ENCODE data around the gene IQGAP2. TPM values are rescaled to one million over a fixed set of nuclear protein-coding genes. Genes with fewer than 3 reads are reported as not detected.
A peak's percentile ranks its signal among the peaks of the same experiment; 100 is the strongest.

Gene IQGAP2
- total RNA-seq, 2 experiments from 2014 or later = 62.7 to 74.9 TPM

DNA sequence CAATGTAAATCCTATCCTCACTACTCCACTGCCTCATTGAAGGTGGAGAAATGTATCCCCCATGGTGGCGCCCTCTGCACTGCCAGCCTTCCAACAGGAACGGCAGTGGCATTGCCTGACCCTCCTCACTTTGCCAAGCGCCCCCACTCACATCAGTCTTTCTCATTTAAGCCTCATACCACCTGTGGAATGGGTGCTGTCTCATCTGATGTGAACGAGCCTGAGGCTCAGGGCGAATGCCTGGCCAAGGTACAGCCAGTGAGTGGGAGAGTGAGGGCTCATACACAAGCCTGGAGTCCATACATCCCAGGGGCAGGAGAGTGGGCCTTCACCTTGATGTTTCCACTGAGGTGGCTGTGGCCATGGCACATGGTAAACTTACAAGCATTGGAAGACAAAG lies 209.9 kb downstream of the IQGAP2 start:
- Mint-ChIP-seq H3K36me3 (peaks cover 32% of the 10 kb centered on the region), H3K27ac (no peak overlapping the region), H3K27me3 (no peaks in the 10 kb centered on the region), H3K4me3 (no peak overlapping the region), H3K9me3 (no peaks in the 10 kb centered on the region), H3K4me1 (no peaks in the 10 kb centered on the region)
- ATAC-seq (ENCODE audit: low read depth) = no peak
- DNase-seq = no peak
- POLR2A ChIA-PET = no interaction called here

DNA sequence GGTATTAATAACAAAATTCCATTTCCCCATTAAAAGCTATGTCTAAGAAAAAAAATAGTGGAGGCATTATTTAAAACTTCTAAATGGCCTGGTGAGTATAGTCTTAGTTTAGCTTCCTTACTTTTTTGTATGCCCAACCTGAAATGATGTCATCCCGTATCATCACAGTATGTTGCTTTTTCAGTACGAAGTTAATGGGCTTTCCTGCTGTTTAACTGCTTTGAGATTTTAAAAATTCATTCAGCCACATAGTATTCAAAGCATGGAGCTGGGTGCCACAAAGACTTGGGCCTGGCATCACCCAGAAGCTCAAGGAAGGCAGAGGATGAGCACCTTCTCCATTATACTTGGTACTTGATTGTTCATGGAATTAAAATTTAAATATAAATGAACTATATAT lies 212.7 kb downstream of the IQGAP2 start:
- DNase-seq (no peak), ATAC-seq (ENCODE audit: low read depth) (no peak)
- POLR2A ChIA-PET = interaction anchor here (1.2 kb wide), 1 partner anchor 23 kb away, joined by 3 read pairs; no protein-coding TSS in a partner anchor
- Mint-ChIP-seq H3K4me3 (no peak overlapping the region), H3K4me1 (peaks cover 2% of the 10 kb centered on the region), H3K27me3 (no peaks in the 10 kb centered on the region), H3K9me3 (no peaks in the 10 kb centered on the region), H3K27ac (no peak overlapping the region), H3K36me3 (peaks cover 42% of the 10 kb centered on the region)

DNA sequence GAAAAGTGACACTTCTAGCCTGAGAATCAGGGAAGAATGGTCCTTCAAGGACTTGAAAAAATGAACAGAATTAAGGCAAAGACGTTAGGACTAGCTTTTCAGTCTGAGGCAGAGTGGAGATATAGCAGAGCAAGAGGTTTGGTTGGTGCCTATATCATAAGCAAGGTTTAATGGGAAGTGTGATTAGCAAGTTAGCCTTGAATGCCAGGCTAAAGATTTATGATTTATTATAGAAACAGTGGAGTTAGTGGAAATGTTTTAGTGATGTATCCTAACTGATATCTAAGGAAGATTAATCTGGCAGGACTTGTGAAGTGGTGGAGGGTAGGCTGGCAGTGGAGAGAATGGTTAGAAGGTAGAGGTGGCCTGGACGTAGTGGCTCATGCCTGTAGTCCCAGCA lies 213.1 kb downstream of the IQGAP2 start:
- Mint-ChIP-seq H3K4me3 (no peak overlapping the region), H3K27ac (no peak overlapping the region), H3K36me3 (peaks cover 41% of the 10 kb centered on the region), H3K27me3 (no peaks in the 10 kb centered on the region), H3K9me3 (no peaks in the 10 kb centered on the region), H3K4me1 (peaks cover 2% of the 10 kb centered on the region)
- DNase-seq (no peak), ATAC-seq (ENCODE audit: low read depth) (no peak)
- POLR2A ChIA-PET = no interaction called here

GRCh38 chr5:76617229-76617628 lies 214.1 kb downstream of the IQGAP2 start:
- Mint-ChIP-seq H3K4me1 (peaks cover 2% of the 10 kb centered on the region), H3K36me3 (peaks cover 39% of the 10 kb centered on the region), H3K27ac (no peak overlapping the region), H3K9me3 (no peaks in the 10 kb centered on the region), H3K4me3 (no peak overlapping the region), H3K27me3 (no peaks in the 10 kb centered on the region)
- ATAC-seq (ENCODE audit: low read depth) (no peak), DNase-seq (no peak)
- POLR2A ChIA-PET = no interaction called here

DNA sequence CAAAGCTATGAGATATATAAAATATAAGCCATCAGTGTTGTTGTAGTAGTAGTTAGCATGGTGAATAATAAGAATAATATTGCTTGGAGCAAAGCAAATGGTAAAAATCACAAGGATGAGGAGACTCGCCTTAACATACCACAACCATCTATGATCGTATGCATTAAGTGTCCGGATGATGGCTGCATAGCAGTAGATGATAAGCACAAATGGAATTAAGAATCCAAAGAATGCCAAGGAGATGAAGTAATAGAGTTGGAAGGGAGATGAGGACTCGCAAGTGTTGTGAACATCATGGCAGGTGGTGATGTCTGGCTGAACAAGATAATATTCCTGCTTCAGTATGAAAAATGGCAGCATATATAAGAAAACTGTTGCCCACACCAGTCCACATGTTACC lies 214.6 kb downstream of the IQGAP2 start:
- Mint-ChIP-seq H3K27me3 (no peaks in the 10 kb centered on the region), H3K27ac (no peak overlapping the region), H3K4me1 (peaks cover 2% of the 10 kb centered on the region), H3K9me3 (no peaks in the 10 kb centered on the region), H3K4me3 (no peak overlapping the region), H3K36me3 (peaks cover 38% of the 10 kb centered on the region)
- POLR2A ChIA-PET = no interaction called here
- ATAC-seq (ENCODE audit: low read depth) = no peak
- DNase-seq = no peak

DNA sequence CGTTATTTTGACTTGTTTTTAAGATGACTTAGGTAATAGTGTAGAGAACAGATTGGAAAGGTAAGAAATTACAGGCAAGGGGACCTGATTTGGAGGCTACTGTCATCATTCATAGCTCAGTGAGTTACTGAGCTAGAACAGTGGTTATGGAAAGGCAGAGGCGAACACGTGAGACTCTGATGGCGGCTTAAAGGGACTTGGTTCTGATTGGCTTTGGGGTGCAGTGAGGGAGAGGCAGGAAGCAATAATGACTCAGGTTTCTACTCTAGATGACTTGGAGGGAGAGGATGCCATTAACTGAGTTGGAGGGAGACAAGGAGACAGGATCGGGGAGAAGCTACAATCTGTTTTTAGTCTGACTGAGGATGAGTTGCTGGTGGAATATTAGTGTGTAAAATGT lies 217.1 kb downstream of the IQGAP2 start:
- Mint-ChIP-seq H3K4me1 (peaks cover 4% of the 10 kb centered on the region), H3K27me3 (no peaks in the 10 kb centered on the region), H3K27ac (no peak overlapping the region), H3K4me3 (no peak overlapping the region), H3K9me3 (no peaks in the 10 kb centered on the region), H3K36me3 (peaks cover 33% of the 10 kb centered on the region)
- DNase-seq (no peak), ATAC-seq (ENCODE audit: low read depth) (no peak)
- POLR2A ChIA-PET = no interaction called here

GRCh38 chr5:76622076-76622475 lies 219.0 kb downstream of the IQGAP2 start:
- H3K4me1 Mint-ChIP-seq = peaks cover 15% of the 10 kb centered on the region
- H3K36me3 Mint-ChIP-seq = peaks cover 38% of the 10 kb centered on the region
- H3K27ac Mint-ChIP-seq = no peak overlapping the region
- no peak for ATAC-seq (ENCODE audit: low read depth)
- no peak for DNase-seq
- H3K27me3 Mint-ChIP-seq = no peaks in the 10 kb centered on the region
- no peaks in the 10 kb centered on the region for H3K9me3 Mint-ChIP-seq
- H3K4me3 Mint-ChIP-seq = no peak overlapping the region
- POLR2A ChIA-PET = no interaction called here

DNA sequence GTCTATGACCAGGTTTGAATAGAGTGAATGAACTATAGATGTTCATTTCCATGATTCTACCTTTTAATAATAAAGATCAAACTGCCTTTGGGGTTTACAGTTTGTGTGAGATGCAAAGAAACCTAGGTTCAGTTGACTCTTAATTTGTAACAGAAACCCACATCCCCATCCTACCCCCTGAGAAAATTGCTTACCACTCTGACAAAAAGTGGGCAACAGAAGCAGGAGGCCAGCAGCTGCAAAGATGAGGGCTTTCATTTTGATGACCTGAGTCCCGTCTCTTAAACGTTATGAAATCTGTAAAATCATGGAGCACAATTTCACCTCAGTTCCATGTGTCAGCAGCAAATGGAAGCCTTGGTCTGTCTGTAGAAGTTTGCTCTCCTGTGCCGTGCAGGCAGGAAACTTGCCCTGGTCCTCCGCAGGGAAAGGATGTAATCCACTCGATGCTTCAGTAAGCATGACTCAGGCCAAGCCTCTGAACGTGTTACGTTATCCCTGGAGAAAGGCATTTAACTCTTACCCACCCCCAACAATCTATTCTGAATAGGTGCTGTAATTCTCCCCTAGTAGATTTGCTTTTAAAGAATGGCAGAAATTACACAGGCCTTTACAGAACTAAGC lies 220.0 kb downstream of the IQGAP2 start, which contains the start of gene F2RL2:
Gene F2RL2, minus strand, starts transcription at position 431 of the 624 bp plus-strand sequence. Its CDS starts 173 bp downstream, at position 258.
- POLR2A ChIA-PET = interaction anchor here (0.6 kb wide), 1 partner anchor 17 kb away, joined by 3 read pairs; no protein-coding TSS in a partner anchor
- no peak within 1 kb of the TSS for H3K4me3 Mint-ChIP-seq
- H3K36me3 Mint-ChIP-seq = peaks cover 36% of the 10 kb centered on the region
- no peak for DNase-seq
- H3K4me1 Mint-ChIP-seq = peaks cover 16% of the 10 kb centered on the region
- ATAC-seq (ENCODE audit: low read depth) = no peak
- no peaks in the 10 kb centered on the region for H3K27me3 Mint-ChIP-seq
- H3K9me3 Mint-ChIP-seq = no peaks in the 10 kb centered on the region
- no peak within 1 kb of the TSS for H3K27ac Mint-ChIP-seq

DNA sequence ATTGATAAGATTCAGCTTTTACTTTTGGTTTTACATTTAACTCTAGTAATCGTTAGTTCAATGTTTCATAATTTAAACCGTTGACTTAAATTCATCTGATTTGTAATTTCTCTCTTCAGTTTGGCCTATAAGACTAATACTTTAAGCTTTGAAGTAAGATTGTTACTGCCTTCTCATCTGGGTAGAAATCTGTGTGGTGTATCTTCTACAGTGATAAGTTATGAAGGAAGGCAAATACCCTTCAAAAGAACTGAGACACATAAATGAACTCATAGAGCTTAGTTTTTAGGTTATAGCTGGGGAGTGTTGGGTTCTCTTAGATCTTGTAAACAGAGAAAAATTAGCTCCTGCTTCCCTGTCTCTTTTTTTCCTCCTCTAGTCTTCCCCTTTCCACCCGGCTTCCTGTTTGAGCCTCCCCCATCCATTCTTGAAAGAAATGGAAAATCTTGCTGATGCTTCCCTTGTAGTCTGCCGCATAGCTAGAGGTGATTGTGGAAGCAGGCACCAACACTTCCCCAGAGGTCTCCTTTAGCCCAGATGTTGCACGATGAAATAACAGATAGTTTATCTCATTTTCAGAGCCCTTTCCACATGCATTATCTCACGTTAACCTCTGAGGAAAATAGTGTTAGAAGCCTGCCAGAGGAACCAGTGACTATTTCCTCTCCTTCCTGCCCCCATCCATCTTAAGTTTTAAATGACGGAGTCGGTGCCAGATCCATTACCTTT lies 222.2 kb downstream of the IQGAP2 start:
- POLR2A ChIA-PET = no interaction called here
- no peak overlapping the region for H3K27ac Mint-ChIP-seq
- H3K4me1 Mint-ChIP-seq = peaks cover 14% of the 10 kb centered on the region
- no peaks in the 10 kb centered on the region for H3K9me3 Mint-ChIP-seq
- ATAC-seq (ENCODE audit: low read depth) (no peak), DNase-seq (no peak)
- H3K4me3 Mint-ChIP-seq = no peak overlapping the region
- peaks cover 30% of the 10 kb centered on the region for H3K36me3 Mint-ChIP-seq
- H3K27me3 Mint-ChIP-seq = no peaks in the 10 kb centered on the region

- POLR2A ChIA-PET = no interaction called here
- H3K4me3 Mint-ChIP-seq = peak overlapping the region; percentile 54
- H3K4me1 Mint-ChIP-seq = peaks cover 14% of the 10 kb centered on the region
- H3K9me3 Mint-ChIP-seq = no peaks in the 10 kb centered on the region
- DNase-seq = no peak
- peaks cover 31% of the 10 kb centered on the region for H3K36me3 Mint-ChIP-seq
- peak overlapping the region; percentile 42 for H3K27ac Mint-ChIP-seq
- peak; percentile 94 for ATAC-seq (ENCODE audit: low read depth)
- H3K27me3 Mint-ChIP-seq = no peaks in the 10 kb centered on the region
These were observed 223.7 kb downstream of the IQGAP2 start for GRCh38 chr5:76626738-76627137.

GRCh38 chr5:76634661-76635060 lies 231.6 kb downstream of the IQGAP2 start:
- ATAC-seq (ENCODE audit: low read depth) (no peak), DNase-seq (no peak)
- POLR2A ChIA-PET = no interaction called here
- Mint-ChIP-seq H3K36me3 (peaks cover 33% of the 10 kb centered on the region), H3K27me3 (no peaks in the 10 kb centered on the region), H3K4me3 (no peak overlapping the region), H3K9me3 (no peaks in the 10 kb centered on the region), H3K27ac (no peak overlapping the region), H3K4me1 (peaks cover 6% of the 10 kb centered on the region)

DNA sequence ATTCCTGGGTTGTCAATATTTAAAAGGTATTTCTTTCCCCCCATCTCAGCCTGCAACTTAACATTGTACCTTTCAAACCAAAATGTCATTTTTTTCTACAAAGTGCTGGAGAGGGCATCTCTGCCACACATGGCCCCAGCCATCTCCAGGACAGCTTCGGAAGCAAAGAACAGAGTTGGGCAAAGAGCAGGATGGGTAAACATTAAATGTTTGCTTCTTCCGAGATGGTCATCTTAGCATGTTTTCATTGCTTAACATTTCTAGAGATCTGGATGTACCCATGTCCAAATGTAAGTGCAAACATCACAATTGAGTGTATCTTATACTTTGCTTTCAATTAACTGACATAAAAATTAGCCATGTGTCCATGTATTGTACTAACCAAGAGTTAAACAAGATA lies 234.4 kb downstream of the IQGAP2 start:
- Mint-ChIP-seq H3K4me1 (peaks cover 7% of the 10 kb centered on the region), H3K27ac (no peak overlapping the region), H3K36me3 (peaks cover 30% of the 10 kb centered on the region), H3K27me3 (no peaks in the 10 kb centered on the region), H3K4me3 (no peak overlapping the region), H3K9me3 (no peaks in the 10 kb centered on the region)
- DNase-seq (no peak), ATAC-seq (ENCODE audit: low read depth) (no peak)
- POLR2A ChIA-PET = no interaction called here

- H3K9me3 Mint-ChIP-seq = no peaks in the 10 kb centered on the region
- POLR2A ChIA-PET = interaction anchor here (1.2 kb wide), 1 partner anchor 23 kb away, joined by 3 read pairs; no protein-coding TSS in a partner anchor
- DNase-seq (no peak), ATAC-seq (ENCODE audit: low read depth) (no peak)
- peaks cover 28% of the 10 kb centered on the region for H3K36me3 Mint-ChIP-seq
- H3K4me1 Mint-ChIP-seq = peaks cover 7% of the 10 kb centered on the region
- peak overlapping the region; percentile 36 for H3K4me3 Mint-ChIP-seq
- no peaks in the 10 kb centered on the region for H3K27me3 Mint-ChIP-seq
- H3K27ac Mint-ChIP-seq = peak overlapping the region; percentile 41
These were observed 235.4 kb downstream of the IQGAP2 start for GRCh38 chr5:76638479-76638878.

DNA sequence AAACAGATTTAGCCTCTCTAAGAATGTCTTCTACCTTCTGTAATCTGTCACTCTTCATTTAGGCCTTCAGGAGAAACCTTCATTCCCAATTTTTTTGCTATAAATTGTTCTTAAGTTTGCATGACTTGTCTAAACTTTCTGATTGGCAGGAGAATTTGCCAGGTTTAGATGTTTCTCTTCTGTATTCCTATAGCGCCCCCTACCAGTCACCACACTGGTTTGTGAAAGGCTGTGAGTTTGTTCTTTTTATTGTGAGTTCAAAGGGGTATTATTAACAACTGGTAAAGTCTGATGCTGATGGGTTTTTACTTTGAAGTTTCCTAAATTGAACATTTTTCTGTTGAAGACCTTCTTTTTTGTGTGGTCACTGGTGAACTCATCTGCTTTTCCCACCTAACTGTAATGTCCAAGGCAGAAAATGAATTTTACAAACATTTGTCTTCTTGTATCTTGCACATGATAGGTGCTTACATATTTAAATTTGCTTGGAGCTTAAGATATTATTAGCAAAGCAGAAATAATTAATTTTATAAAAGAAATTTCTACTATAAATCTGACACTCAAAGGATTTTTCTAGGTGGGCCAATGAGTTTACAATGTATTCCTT lies 238.5 kb downstream of the IQGAP2 start:
- H3K4me3 Mint-ChIP-seq = no peak overlapping the region
- POLR2A ChIA-PET = no interaction called here
- H3K9me3 Mint-ChIP-seq = no peaks in the 10 kb centered on the region
- no peak overlapping the region for H3K27ac Mint-ChIP-seq
- peaks cover 28% of the 10 kb centered on the region for H3K36me3 Mint-ChIP-seq
- peak; percentile 50 for ATAC-seq (ENCODE audit: low read depth)
- no peaks in the 10 kb centered on the region for H3K27me3 Mint-ChIP-seq
- peak; percentile 48 for DNase-seq
- peaks cover 7% of the 10 kb centered on the region for H3K4me1 Mint-ChIP-seq

Data from activated naive CD8-positive, alpha-beta T cell treated with anti-CD3 and anti-CD28 coated beads, Interleukin-2, amount 10 ng/mL, durations not matched to agents 7 days and 5 days (primary cell).